ENCODE data around the gene TMEM9B. TPM values are rescaled to one million over a fixed set of nuclear protein-coding genes. Genes with fewer than 3 reads are reported as not detected.

The TMEM9B gene
- total RNA-seq: 22.7 and 26.8 TPM in 2 replicates

DNA sequence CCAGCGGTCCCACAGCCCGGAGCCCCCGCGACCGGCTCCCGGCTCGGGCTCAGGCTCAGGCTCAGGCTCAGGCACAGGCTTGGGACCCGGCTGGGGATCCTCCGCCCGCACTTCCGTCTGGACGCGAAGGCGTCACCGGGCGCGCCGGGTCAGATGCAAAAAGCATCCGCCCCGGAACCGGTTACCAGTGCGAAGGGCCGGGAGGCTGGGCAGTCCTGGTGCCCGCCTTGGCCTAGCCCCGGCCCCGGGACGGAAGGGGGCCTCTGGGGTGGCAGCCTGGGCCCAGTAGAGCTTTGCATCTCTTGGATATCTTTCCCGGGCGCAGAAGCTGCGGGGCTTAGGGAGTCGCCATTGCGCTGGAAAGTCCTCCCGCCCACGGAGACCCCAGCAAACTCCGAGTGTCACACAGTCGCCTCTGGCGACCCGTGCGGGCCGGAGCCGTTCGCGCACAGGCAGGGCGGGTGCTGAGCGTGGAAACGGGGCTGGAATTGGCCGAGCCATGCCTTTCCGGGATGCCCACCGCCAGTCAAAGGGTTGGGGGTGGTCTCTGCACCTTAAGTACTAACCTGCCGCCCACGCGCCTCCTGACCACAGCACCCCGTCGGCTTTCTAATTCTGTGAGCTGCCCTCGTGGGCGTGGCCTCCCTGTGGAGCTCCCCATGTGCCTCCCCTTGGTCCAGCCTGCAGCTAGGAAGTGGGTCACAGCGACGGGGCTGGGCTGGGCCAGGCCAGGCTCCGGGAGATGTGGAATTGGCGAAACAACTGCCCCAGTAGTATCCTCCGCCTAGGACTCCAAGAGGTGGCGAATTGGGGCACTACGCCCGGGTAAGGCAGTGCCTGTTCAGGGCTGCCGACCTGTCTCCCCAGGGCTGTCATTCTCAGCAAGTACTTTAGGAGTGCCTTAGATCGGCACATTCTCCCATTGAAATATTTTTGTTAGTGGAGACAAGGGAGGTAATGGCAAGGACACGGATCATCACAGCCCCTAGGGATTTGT is at the start of gene TMEM9B:
Gene TMEM9B (minus strand): TSS at position 119 of the 997 bp plus-strand sequence. CDS start 129 bp downstream, outside the sequence.

DNA sequence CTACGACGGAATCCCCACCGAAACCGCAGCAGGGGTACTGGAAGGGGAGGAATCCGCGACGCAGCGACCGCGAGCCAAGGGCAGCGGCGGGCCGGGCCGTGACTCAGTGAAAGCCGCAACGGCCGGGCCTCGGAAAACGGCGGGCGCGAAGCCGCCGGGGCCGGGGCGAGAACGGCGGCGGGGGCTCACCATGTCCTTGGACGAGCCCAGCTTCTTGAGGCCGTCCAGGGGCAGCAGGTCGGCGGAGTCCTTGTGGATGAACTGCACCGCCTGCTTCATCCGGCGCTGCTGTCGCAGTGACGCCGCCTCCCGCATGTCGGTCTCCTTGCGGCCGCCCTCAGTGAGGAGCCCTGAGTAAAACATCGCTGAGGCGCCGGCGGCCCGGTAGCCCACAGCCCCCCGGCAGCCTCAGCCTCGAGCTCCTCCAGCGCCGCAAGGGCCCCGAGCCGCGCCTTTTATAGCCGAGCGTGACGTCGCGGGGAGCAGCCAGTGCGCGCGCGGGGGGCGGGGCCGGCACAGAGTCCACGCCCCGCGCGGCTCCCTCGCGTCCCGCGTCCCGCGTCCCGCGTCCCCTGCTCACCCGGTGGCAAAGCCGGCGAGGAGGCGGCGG is 39.4 kb upstream of the TMEM9B start, which contains the start of gene NRIP3:
Gene NRIP3 (minus strand): TSS at position 429 of the 610 bp plus-strand sequence. CDS start 66 bp downstream, at position 363.

DNA sequence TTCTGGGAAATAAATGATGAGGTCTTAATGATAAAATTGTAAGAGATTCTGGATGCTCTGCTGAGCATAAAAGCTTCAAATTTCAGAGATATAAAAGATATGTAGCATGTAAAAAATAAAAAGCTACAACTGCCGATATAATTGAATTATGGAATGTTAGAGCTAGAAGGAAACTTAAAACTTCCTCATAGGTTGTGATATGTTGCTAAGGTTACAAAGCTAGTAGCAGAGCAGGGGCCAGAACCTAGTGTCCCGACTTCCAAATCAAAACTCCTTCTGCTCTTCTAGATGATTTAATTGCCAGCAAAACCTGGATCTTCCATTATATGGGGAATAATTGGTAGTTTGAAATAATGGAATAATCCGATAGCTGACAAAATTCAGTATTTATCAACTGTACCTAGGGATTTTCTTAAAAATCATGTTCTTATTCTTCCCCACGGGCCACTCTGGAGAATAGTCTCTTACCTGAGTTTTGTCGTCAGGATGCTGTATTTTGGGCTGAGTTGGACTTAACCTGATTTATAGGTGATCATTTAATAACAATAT is 21.6 kb downstream of the TMEM9B start, which contains the start of gene ASCL3:
Gene ASCL3 (minus strand): TSS at position 499 of the 549 bp plus-strand sequence. CDS start 4,855 bp downstream, outside the sequence.

DNA sequence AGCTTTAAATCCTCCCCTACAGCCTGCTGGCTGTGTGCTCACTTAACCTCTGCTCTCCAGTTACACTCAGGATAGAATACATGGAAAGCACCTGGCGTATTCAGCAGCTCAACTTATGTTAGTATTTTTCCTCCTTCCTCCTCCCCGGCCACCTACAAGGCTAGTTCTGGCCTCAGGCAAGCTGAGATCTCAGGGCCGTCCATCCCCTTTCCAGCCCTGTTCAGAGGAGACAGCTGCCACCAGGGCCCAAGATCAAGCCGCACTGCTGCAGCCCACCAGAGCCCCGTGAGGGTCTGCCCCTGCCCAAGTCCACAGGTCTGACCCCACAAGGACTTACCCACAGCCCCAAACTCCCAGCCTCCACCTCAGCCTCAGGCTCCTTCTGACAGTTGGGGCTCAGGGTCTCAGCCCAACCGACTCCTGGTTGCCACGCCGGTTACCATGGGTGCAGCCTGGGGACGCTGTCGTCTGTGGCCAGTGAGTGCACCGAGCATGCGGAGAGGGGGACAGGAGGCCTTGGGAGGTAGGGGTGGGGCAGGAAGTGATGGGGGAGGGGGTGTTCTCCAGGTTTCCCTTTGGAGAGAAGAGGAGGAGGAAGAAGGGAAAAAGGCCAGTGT is 31.6 kb downstream of the TMEM9B start, which contains the start of gene C11orf16:
Gene C11orf16 (minus strand): TSS at position 384 of the 617 bp plus-strand sequence. CDS start 639 bp downstream, outside the sequence.

DNA sequence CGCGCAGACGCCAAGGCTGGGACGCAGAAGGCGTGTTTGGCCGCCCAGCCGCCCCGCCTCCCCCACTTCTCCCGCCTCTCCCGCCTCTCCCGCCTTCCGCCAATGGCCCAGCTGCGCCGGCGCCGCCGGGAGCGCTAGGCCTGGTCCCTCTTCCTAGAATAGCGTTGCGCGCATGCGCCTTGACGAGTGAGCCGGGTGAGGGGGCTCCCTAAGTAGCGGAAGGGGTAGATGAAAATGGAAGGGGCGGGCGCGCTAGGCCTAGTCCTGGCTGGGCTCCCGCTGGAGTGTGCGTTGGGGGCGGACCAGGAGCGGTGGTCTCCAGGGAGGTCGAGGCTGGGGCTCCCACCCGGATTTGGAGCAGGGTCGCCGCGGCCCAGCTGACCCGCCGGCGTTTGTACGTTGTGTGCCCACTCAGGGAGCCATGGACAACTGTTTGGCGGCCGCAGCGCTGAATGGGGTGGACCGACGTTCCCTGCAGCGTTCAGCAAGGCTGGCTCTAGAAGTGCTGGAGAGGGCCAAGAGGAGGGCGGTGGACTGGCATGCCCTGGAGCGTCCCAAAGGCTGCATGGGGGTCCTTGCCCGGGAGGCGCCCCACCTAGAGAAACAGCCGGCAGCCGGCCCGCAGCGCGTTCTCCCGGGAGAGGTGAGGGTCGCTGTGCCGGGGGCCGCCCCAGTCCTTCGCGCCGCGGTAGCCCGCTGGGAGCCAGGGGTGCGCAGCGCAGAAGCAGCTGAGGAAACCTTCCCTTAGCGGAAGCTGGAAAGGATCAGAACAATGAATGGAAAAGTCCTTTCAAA is 53.0 kb downstream of the TMEM9B start, which contains the start of gene AKIP1:
Gene AKIP1 (plus strand): TSS at position 161 of the 795 bp plus-strand sequence. CDS start 261 bp downstream, at position 422.

Small RNA genes lying within 50 kb of the gene (small RNA-seq; reads per million reads assigned to genes)
- not detected for gene RF00019

Other genes with a start within 250 kb of the TMEM9B start
- gene AKIP1, start 53.3 kb downstream of the TMEM9B start, total RNA-seq: 26.0 and 27.2 TPM in 2 replicates
- gene C11orf16, start 31.5 kb downstream of the TMEM9B start, total RNA-seq: not detected in 2 replicates
- not detected in 2 replicates for gene ASCL3, start 21.4 kb downstream of the TMEM9B start, total RNA-seq
- 4.0 and 9.6 TPM in 2 replicates for gene NRIP3, start 39.6 kb upstream of the TMEM9B start, total RNA-seq
- 0.20 and 0.73 TPM in 2 replicates for gene SCUBE2, start 127.2 kb upstream of the TMEM9B start, total RNA-seq